GM18508 (cell line): Measurements from ENCODE around the gene TRIM16.
A peak's percentile ranks its signal among the peaks of the same experiment; 100 is the strongest.
"Not testable (repeated sequence)": the region's sequence is repeated elsewhere in the genome, so short reads cannot be mapped to it uniquely, and the experiment has no call there.

Experiments used
- ATAC-seq: cut with Tn5 transposase; IDR thresholded peaks from one replicate; pipeline ENCODE4 v1.9.1; 2021; ENCODE audit warnings: moderate number of reproducible peaks; ENCODE audit not compliant: insufficient read depth, unreplicated experiment

TRIM16 gene

GRCh38 chr17:15683824-15684478 lies at the start of gene TRIM16:
TSS of gene TRIM16 (minus strand) at chr17:15684311. CDS start at chr17:15651609, 32,702 bp downstream.
- ATAC-seq = peak; percentile 69

GRCh38 chr17:15733174-15733789 lies 49.2 kb upstream of the TRIM16 start:
- ATAC-seq = not testable (repeated sequence)

GRCh38 chr17:15731900-15732299 lies 47.8 kb upstream of the TRIM16 start, which contains the start of gene TBC1D26:
TSS of gene TBC1D26 (plus strand) at chr17:15732283. CDS start at chr17:15735349, 3,066 bp downstream.
- ATAC-seq = not testable (repeated sequence)

GRCh38 chr17:15730535-15730934 lies 46.4 kb upstream of the TRIM16 start:
- ATAC-seq = not testable (repeated sequence)

- ATAC-seq = not testable (repeated sequence)
Observed at GRCh38 chr17:15716601-15717563, 32.8 kb upstream of the TRIM16 start.

GRCh38 chr17:15708879-15709278 lies 24.8 kb upstream of the TRIM16 start:
- ATAC-seq = not testable (repeated sequence)

- not testable (repeated sequence) for ATAC-seq
Observed at GRCh38 chr17:15704813-15705212, 20.7 kb upstream of the TRIM16 start.

GRCh38 chr17:15704239-15704638 lies 20.1 kb upstream of the TRIM16 start:
- ATAC-seq = not testable (repeated sequence)

- not testable (repeated sequence) for ATAC-seq
Observed at GRCh38 chr17:15699937-15700336, 15.8 kb upstream of the TRIM16 start.

- ATAC-seq = peak; percentile 90
Observed at GRCh38 chr17:15699413-15699924, 15.4 kb upstream of the TRIM16 start, which contains the start of gene ZNF286A. TSS of gene ZNF286A (plus strand) at chr17:15699752. CDS start at chr17:15700330, 578 bp downstream.

- ATAC-seq = peak; percentile 3
Observed at GRCh38 chr17:15698967-15699366, 14.9 kb upstream of the TRIM16 start.

GRCh38 chr17:15687494-15687893 lies 3.4 kb upstream of the TRIM16 start:
- ATAC-seq = not testable (repeated sequence)

GRCh38 chr17:15683135-15683534 lies 976 bp downstream of the TRIM16 start:
- not testable (repeated sequence) for ATAC-seq

- not testable (repeated sequence) for ATAC-seq
Observed at GRCh38 chr17:15675991-15676390, 8.1 kb downstream of the TRIM16 start.

GRCh38 chr17:15674640-15675039 lies 9.5 kb downstream of the TRIM16 start:
- ATAC-seq = not testable (repeated sequence)

GRCh38 chr17:15669526-15669925 lies 14.6 kb downstream of the TRIM16 start:
- ATAC-seq = not testable (repeated sequence)

- no peak for ATAC-seq
Observed at GRCh38 chr17:15663691-15664090, 20.4 kb downstream of the TRIM16 start.

- no peak for ATAC-seq
Observed at GRCh38 chr17:15663176-15663575, 20.9 kb downstream of the TRIM16 start.

- ATAC-seq = no peak
Observed at GRCh38 chr17:15662681-15663080, 21.4 kb downstream of the TRIM16 start.

- no peak for ATAC-seq
Observed at GRCh38 chr17:15660077-15660476, 24.0 kb downstream of the TRIM16 start.
